HFF-Myc (cell line): Measurements from ENCODE around the gene CELF2.

Experiments used
- DNase-seq: peaks from one replicate; pipeline ENCODE4 v3.0.0-alpha.2; 2011; ENCODE audit warnings: low read depth; ENCODE audit errors: extremely low read depth
- H3K4me3 ChIP-seq: replicated peaks from 2 replicates; pipeline ENCODE4 v1.5.1; 2011; ENCODE audit warnings: low read depth, mild to moderate bottlenecking, control low read depth, low read length
- CTCF ChIP-seq: IDR thresholded peaks from 2 replicates; pipeline ENCODE4 v1.5.1; 2012; ENCODE audit warnings: mild to moderate bottlenecking, low read depth, low read length, control low read depth; ENCODE audit errors: missing control alignments

The CELF2 gene

GRCh38 chr10:11169976-11170375 lies 152.3 kb downstream of the CELF2 start:
- no peak overlapping the region for H3K4me3 ChIP-seq
- TF ChIP-seq CTCF = no peak
- DNase-seq = no peak

- TF ChIP-seq CTCF = no peak
- DNase-seq = no peak
- H3K4me3 ChIP-seq = no peak overlapping the region
Observed at GRCh38 chr10:11170574-11170973, 152.9 kb downstream of the CELF2 start.

GRCh38 chr10:11170993-11171851 lies 153.6 kb downstream of the CELF2 start:
- no peak overlapping the region for H3K4me3 ChIP-seq
- no peak for DNase-seq
- TF ChIP-seq CTCF = no peak

GRCh38 chr10:11173042-11173441 lies 155.4 kb downstream of the CELF2 start:
- no peak for DNase-seq
- no peak overlapping the region for H3K4me3 ChIP-seq
- no peak for TF ChIP-seq CTCF

- TF ChIP-seq CTCF = no peak
- no peak overlapping the region for H3K4me3 ChIP-seq
- no peak for DNase-seq
Observed at GRCh38 chr10:11175823-11176243, 158.2 kb downstream of the CELF2 start.

GRCh38 chr10:11176746-11177145 lies 159.1 kb downstream of the CELF2 start:
- no peak for DNase-seq
- no peak overlapping the region for H3K4me3 ChIP-seq
- no peak for TF ChIP-seq CTCF
